ENCODE data around the gene BMP2K.

GRCh38 chr4:78811034-78811433 is 34.9 kb downstream of the BMP2K start:
- TF ChIP-seq CTCF (IDR thresholded peaks at IDR 0.05) (no peak), POLR2A (IDR thresholded peaks at IDR 0.05) (no peak)

Measured in testis (tissue), 2 donors.